KMS-11 (cell line): Measurements from ENCODE around the gene LHX4.

Source experiments
- H2AFZ ChIP-seq: fragments of 200-600 bp; sonication (generic); 2 replicates; pipeline ENCODE4 v1.6.1; 2016; ENCODE audit warnings: antibody characterized with exemption, mixed run types, low read depth
- H3K27ac ChIP-seq: fragments of 200-600 bp; sonication (generic); 2 replicates; pipeline ENCODE4 v1.6.1; 2016; ENCODE audit warnings: mild to moderate bottlenecking, mixed run types
- H3K27me3 ChIP-seq: fragments of 200-600 bp; sonication (generic); 2 replicates; pipeline ENCODE4 v1.6.1; 2017; ENCODE audit warnings: mild to moderate bottlenecking, low read depth, mixed run types, moderate library complexity; ENCODE audit not compliant: insufficient read depth
- H3K36me3 ChIP-seq: fragments of 200-600 bp; sonication (generic); 2 replicates; pipeline ENCODE4 v1.6.1; 2017; ENCODE audit warnings: mild to moderate bottlenecking, mixed run types; ENCODE audit not compliant: insufficient read depth
- H3K4me1 ChIP-seq: fragments of 200-600 bp; sonication (generic); 2 replicates; pipeline ENCODE4 v1.6.1; 2016; ENCODE audit warnings: mild to moderate bottlenecking, low read depth, mixed run types; ENCODE audit not compliant: poor library complexity, severe bottlenecking
- H3K4me2 ChIP-seq: fragments of 200-600 bp; sonication (generic); 2 replicates; pipeline ENCODE4 v1.7.0; 2016; ENCODE audit warnings: mild to moderate bottlenecking, mixed run types
- H3K4me3 ChIP-seq: fragments of 200-600 bp; sonication (generic); IDR thresholded peaks from 2 replicates; pipeline ENCODE4 v1.6.1; 2017; ENCODE audit warnings: low read depth, low read length, mixed read lengths; ENCODE audit not compliant: insufficient read depth
- H3K79me2 ChIP-seq: fragments of 200-600 bp; sonication (generic); 2 replicates; pipeline ENCODE4 v1.6.1; 2016; ENCODE audit warnings: low read depth, mixed run types; ENCODE audit not compliant: insufficient read depth
- H3K9ac ChIP-seq: fragments of 200-600 bp; sonication (generic); 2 replicates; pipeline ENCODE4 v1.6.1; 2016; ENCODE audit warnings: mild to moderate bottlenecking, mixed run types
- H4K20me1 ChIP-seq: fragments of 200-600 bp; sonication (generic); 2 replicates; pipeline ENCODE4 v1.6.1; 2016; ENCODE audit warnings: mild to moderate bottlenecking, mixed run types; ENCODE audit not compliant: insufficient read depth
- TF ChIP-seq, protein P1 (sequence below): fragments of 200-600 bp; sonication (generic); conservative IDR thresholded peaks from 2 replicates; pipeline ENCODE4 v1.6.1; 2017; ENCODE audit warnings: low read depth, mild to moderate bottlenecking, antibody characterized with exemption, low read length, moderate library complexity, mixed read lengths

Gene LHX4

DNA sequence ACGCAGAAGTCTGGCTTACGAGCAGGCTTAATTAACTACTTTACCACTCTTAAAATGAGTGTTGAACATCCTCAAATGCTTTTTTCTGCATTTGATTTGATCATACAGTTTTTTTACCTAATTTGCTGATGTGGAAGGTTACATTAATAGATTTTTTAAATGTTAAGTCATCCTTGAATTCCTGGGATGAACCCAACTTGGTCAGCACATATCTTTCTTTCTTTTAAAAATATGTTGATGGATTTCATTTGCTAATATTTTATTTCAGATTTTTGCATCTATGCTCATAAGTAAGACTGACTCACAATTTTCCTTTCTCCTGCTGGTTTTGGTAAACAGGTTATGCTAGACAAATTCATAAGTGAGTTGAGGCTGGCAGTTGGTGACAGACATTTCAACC lies 82.9 kb downstream of the LHX4 start:
- Histone ChIP-seq H3K36me3 (no peaks in the 10 kb centered on the region), H4K20me1 (no peaks in the 10 kb centered on the region), H3K27ac (no peak overlapping the region), H3K4me2 (no peak overlapping the region), H3K27me3 (no peaks in the 10 kb centered on the region; the same call in 1 of the 2 replicates), H3K4me1 (no peaks in the 10 kb centered on the region), H3K9ac (no peak overlapping the region), H3K79me2 (no peaks in the 10 kb centered on the region), H3K4me3 (no peak overlapping the region), H2AFZ (no peak overlapping the region)
- TF ChIP-seq, protein P1, sequence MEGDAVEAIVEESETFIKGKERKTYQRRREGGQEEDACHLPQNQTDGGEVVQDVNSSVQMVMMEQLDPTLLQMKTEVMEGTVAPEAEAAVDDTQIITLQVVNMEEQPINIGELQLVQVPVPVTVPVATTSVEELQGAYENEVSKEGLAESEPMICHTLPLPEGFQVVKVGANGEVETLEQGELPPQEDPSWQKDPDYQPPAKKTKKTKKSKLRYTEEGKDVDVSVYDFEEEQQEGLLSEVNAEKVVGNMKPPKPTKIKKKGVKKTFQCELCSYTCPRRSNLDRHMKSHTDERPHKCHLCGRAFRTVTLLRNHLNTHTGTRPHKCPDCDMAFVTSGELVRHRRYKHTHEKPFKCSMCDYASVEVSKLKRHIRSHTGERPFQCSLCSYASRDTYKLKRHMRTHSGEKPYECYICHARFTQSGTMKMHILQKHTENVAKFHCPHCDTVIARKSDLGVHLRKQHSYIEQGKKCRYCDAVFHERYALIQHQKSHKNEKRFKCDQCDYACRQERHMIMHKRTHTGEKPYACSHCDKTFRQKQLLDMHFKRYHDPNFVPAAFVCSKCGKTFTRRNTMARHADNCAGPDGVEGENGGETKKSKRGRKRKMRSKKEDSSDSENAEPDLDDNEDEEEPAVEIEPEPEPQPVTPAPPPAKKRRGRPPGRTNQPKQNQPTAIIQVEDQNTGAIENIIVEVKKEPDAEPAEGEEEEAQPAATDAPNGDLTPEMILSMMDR: no peak

DNA sequence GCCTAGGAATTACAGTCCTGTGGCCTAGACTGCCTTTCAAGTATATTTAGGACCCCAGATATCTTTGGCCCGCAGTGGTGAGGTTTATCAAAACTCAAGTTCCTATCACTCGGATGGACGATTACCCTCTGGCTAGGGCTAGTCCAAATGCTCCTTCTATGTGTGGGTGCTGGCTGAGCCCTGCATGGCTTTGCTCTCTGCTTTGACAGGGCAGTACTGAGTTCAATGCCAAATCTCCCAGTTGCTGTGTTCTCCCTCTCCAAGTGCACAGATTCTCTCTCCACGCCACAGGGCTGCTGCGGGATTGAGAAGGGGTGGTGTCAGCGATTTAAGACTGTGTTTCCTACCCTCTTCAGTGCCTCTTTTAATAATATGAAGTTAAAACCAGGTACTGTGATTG lies 97.0 kb downstream of the LHX4 start:
- TF ChIP-seq, protein P1: no peak
- H4K20me1 ChIP-seq: no peaks in the 10 kb centered on the region
- H3K27me3 ChIP-seq: no peaks in the 10 kb centered on the region
- 0 out of 2 replicates have a peak, but pooled peaks cover 5% of the 10 kb centered on the region for H3K79me2 ChIP-seq
- no peaks in the 10 kb centered on the region for H3K4me1 ChIP-seq
- H2AFZ ChIP-seq: no peak overlapping the region
- H3K9ac ChIP-seq: no peak overlapping the region
- H3K4me2 ChIP-seq: no peak overlapping the region
- no peak overlapping the region for H3K4me3 ChIP-seq
- no peak overlapping the region for H3K27ac ChIP-seq
- H3K36me3 ChIP-seq: no peaks in the 10 kb centered on the region
